Smooth muscle cell of the brain vasculature (primary cell): ENCODE results near the gene CCDC188.

Source experiments
- DNase-seq: peaks from one replicate; pipeline ENCODE4 v3.0.0-alpha.2; 2012; ENCODE audit warnings: low read depth, low spot score

The CCDC188 gene

DNA sequence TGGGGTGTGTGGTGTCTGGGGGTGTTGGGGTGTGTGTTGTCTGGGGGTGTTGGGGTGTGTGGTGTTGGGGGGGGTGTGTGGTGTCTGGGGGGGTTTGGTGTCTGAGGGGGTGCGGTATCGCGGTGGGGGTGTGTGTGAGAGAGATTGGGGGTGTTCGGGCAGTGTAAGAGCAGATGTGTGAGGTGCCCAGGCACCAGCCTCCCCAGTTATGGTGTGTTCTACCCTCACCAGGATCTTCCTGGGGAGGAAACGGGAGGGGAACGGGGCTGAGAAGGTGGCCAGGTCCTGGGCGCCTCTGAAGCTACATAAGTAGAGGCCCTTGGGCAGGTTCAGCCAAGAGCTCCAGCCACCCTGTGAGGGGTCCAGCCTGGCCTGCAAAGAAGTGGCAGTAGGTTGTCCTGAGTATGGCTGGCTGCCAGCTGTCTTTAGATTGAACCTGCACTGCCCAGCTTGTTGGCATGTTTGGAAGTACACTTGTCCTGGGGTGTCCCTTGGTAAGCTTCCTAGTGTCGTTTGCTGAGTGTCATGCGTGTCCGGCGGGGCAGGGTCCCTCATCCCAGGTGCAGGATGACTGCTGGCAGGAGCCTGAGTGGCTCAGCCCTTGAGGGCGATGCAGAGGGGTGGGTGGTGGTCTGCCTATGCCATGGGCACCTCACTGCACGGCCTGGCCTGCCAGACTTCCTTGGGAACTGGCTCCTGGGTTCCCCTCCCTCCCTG lies 27.3 kb downstream of the CCDC188 start:
- no peak for DNase-seq

DNA sequence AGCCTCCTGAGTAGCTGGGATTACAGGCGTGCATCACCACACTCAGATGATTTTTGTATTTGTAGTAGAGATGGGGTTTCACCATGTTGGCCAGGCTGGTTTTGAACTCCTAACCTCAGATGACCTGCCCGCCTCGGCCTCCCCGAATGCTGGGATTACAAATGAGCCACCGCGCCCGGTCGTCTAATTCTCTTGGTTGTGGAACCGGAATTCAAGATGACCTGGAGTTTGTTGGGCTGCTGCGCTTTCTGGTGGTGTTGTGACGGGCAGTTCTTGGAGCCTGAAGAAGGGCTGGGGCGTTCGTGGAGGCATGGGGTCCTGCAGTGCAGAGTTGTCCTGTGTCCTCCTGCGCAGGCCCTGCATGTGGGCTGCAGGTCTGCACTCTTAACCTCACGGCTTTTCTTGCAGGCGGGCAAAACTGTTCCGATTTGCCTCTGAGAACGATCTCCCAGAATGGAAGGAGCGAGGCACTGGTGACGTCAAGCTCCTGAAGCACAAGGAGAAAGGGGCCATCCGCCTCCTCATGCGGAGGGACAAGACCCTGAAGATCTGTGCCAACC lies 28.9 kb downstream of the CCDC188 start:
- no peak for DNase-seq

DNA sequence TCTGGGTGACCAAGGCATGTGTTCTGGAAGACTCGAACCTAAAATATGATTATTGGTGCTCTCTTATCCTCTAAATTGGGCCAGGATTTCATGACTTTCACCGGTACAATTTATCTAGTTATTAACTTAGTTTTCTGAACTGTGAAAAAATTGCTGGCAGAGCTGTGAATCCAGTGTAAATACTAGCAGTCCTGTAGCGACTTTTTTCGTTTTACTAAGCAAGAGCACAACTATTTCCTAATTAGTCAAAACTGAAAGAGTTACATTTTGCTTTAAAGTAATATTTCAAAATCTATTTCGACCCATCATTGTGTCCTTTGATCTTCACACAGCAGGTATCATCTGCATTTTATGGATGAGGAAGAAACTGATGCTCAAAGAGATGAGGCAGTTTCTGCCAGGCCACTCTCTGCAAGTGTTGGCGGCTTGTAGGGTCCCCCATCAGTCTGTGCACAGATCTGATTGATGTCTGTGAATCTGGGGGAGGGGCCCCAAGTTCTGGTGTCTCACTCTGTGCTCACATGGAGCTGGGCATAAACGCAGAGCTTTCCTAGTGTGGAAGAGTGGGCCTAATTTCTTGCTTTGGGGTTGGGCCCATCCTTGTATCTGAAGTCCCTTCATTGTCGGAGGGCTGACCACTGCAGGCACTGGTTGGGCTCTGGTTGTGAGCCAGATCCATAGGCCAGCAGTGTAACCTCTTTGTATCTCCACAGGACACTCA lies 32.4 kb downstream of the CCDC188 start:
- no peak for DNase-seq

DNA sequence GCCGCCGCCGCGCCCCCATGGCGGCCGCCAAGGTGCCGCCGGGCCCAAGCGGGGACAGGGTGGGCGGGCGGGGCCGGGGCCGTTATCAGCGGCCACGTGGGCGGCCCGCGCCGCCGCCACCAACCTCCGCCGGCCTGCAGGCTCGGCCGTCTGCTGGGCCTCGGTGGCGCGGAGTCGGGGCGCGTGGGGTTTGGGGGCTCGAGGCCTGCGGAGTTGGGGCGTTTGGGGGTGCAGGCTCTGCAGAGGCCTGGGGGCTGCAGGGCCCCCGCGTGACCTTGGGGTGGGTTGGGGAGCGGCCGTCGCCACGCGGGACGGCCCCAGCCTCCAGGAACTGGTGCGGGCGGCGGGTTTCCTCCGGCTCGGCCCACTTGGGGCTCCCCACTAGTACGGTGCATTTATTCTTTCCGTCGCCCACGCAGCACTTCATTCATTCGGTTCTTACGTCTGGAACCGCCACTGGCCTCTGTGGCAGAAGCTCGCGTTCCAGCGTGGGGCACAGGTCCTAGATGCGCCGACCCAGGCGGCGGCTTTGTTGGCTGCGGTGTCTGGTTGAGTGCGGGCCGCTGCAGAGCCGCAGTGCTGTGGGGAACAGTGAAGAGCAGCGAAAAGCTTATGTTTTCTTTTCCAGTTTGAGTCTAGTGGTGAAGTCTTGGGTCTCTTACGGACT lies 33.1 kb downstream of the CCDC188 start:
- no peak for DNase-seq

DNA sequence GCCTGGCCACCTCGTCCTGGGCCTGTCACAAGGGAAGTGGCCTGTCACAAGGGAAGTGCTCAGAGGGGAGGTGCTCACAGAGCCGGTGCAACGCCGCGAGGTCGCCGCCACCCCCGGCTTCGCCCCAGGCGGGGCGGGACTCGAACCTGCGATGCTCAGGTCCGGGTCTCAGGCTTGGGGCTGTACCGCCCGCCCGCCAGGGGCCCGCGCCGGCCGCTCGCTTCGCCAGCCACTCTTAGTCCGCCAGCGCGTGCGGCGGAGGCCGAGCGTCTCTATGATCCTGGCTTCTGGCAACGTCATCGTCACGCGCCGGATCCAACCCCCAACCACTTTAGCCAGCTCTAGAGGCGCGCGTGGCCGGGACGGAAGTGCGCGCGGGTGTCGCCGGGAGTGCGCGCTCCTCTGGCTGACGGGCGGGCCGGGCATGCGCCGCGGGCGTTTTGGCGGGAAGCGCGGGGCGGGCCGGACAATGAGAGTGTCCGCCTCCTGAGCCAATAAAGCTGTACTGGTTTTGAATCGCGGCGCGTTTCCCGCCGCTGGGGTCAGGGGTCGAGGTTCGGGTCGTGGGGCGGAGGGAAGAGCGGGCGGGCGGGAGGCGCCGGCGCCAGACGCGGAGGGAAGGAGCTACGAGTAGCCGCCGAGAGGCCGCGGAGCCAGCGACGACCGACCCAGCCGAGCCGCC lies 33.8 kb downstream of the CCDC188 start, which contains the start of gene TRMT2A:
Gene TRMT2A (minus strand): TSS at position 276 of the 682 bp plus-strand sequence. CDS start 320 bp downstream, outside the sequence.
- DNase-seq: peak; percentile 97

- DNase-seq: no peak
Observed at GRCh38 chr22:20116376-20116950, 34.4 kb downstream of the CCDC188 start.

- no peak for DNase-seq
Observed at GRCh38 chr22:20115691-20116375, 35.0 kb downstream of the CCDC188 start, which contains the start of gene RANBP1. TSS of gene RANBP1 (plus strand) at chr22:20116104. CDS start at chr22:20116185, 81 bp downstream.

DNA sequence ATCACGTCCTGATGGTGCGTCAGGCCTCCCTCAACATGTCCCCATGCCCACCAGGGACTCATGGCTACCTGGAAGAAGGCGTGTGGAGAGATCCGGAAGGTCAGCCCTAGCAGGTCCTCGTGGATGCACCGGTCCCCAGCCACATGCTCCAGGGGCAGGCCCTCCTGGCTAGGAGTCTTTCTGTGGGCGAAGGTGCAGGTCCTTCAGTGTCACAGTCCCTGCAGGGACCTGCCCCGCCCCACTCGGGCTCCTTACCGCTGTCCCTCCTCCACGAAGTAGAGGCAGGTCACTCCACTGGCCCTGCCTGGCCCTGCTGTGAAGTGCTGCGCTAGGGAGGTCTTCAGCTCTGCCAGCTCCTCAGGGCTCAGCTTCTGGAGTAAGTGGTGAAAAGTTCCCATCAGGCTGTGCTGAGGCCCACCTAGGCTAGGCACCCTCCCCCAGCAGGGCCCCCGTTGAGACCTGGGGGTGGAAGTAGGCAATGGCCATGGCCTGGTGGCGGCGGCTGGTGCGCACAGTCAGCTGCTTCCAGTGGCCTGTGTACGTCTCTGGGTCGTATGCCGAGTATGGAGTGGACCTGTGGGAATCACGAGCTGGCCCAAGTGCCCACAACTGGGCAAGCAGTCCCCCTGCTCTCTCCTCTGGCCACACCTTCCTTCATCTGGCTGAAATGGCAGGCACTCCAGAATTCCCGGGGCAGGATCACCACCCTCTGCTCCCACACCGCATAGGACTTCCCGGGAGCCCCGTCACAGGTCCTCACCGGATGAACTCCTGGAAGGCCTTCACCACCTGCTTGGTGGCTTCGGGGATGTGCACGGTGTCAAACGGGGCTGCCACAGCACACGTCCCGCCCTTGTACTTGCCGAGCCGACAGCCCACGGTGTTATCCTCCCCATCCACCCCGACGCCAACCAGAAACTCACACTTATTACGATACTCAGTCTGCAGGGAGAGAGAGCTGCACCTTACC lies 36.1 kb downstream of the CCDC188 start:
- no peak for DNase-seq

- DNase-seq: no peak
Observed at GRCh38 chr22:20113551-20114310, 37.1 kb downstream of the CCDC188 start.

DNA sequence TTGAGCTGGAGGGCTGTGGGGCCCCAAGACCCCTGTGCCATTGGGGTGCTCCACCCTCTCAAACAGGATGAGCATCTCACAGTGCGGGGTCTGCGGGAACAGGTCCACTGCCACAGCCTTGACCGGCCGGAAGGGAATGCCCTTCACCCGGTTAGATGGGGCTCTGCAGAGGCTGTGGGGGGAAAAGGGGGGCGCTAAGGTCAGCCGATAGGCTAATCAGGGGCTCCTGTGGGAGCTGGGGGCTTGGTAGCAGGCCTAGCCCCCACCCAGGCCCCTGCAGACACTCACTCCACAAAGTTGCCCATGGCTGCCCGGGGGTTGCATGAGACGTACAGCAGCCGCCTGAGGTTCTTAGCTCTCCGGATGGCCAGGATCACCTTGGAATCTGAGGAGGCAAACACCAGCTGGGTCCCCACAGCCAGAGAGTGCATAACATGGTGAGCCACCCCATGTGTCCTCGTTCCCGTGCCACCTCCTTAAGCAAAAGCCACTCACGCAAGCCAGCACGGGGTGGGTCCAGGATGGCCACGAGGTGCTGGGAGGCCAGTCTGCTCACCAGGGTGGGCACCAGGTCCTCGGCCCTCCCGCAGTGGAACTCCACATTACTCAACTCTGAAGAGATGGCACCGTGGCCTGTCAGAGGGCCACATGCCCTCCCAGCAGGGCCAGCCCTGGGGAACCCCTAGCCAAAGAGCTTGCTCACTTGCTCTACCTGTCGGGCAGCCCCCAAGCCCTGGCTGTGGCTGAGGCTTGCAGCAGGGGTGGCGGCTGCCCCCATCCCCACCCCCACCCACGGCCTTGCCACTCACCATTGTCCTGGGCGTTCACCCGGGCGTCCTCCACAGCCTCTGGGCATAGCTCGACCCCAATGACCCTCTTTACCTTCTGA lies 38.0 kb downstream of the CCDC188 start:
- no peak for DNase-seq

DNA sequence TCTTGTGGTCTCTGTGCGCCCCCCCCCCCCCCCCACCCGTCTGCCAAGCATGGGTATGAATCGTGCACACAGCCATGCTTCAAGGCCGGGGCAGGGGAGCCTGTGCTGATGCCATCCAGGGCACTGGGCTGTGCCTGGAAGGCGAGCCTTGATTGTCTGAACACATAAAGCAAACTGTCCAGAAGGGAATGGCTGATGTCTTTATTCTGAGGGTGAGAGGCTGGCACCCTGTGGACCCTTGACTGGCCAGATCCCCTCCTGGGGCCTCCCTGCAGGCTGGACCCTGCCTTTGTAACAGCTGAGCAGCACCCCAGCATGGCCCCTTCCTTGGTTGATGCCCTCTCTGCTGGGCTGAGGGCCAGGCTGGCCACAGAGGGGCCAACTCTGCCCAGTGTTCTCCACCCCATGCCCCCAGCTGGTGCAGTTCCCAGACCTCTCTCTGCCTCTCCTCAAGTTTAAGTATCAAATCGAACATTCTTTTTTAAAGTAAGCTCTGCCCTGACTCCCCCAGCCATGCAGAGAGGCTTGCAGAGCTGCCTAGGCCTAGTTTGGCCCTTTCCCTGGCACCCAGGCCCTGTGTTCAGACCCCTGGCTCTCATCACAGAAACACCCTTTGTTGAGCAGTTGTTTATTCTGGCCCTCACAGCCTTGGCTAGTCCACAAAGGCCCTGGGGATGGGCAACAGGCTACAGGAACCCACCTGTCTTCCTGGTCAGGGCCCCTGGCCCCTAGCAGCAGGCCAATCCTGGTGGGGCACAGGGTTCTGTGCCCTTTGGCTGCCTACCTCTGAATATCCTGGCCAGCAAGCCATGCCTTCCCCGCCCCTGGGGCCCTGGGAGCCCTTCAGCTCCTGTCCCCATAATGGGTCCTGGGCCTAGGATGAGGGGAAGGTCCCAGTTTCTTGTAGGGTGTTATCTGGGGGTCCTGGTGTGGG lies 38.9 kb downstream of the CCDC188 start:
- DNase-seq: no peak

DNA sequence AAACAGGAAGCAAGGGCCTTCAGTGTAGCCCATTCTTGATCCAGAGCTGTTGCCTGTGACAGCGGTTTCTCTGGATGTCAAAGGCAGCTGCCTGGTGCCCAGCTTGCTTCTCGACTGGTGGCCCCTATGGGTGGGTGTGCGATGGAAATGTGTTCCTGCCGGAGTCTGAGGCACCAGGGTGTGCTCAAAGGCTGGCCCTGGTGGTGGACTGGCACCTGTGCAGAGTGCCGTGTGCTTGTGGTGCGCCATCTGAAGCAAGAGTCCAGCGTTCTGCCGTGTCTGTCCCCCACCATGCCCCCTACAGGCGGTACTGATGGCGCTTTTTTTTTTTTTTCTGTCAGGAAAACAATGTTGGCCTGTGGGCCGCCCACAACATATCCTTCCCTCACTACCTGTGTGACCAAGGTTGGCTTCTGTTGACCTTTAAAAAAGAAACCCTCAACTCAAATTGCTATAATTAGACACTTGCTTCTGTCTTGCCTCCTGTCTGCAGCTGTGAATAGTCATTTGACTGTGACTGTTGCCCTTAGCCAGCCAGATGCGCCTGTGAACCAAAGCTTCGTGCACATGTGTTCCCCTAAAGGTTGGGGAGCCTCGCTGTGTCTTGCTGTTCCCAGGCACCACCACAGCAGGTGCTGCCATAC lies 39.7 kb downstream of the CCDC188 start:
- DNase-seq: no peak

DNA sequence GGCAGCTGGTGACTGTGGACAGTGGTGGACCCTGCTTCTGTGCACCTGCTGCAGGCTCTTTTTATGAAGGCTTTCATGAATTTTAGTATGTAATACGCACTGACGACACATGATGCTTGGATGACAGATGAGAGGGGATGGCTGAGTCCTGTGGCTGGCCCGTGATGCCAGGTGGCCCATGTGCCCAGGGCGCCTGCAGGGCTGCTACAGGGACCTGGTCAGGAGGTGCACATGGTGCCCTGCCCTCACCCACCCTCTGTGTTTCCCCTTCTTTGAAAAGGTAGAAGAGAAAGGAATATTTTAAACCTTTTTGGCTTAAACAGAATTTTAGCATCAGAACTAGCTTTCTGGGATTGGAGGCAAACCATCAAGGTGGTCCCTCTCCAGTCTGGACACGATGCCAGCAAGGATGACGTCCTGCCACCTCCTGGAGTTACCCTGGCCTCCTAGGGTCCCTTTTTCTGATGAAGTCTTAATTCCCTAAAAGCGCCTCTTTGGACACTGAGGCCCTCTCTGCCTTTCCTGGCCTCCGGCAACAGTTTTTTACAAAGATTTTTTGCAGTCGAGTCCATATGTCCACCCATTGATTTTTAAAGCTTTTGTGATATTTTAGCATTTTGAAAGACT lies 40.4 kb downstream of the CCDC188 start:
- no peak for DNase-seq

DNA sequence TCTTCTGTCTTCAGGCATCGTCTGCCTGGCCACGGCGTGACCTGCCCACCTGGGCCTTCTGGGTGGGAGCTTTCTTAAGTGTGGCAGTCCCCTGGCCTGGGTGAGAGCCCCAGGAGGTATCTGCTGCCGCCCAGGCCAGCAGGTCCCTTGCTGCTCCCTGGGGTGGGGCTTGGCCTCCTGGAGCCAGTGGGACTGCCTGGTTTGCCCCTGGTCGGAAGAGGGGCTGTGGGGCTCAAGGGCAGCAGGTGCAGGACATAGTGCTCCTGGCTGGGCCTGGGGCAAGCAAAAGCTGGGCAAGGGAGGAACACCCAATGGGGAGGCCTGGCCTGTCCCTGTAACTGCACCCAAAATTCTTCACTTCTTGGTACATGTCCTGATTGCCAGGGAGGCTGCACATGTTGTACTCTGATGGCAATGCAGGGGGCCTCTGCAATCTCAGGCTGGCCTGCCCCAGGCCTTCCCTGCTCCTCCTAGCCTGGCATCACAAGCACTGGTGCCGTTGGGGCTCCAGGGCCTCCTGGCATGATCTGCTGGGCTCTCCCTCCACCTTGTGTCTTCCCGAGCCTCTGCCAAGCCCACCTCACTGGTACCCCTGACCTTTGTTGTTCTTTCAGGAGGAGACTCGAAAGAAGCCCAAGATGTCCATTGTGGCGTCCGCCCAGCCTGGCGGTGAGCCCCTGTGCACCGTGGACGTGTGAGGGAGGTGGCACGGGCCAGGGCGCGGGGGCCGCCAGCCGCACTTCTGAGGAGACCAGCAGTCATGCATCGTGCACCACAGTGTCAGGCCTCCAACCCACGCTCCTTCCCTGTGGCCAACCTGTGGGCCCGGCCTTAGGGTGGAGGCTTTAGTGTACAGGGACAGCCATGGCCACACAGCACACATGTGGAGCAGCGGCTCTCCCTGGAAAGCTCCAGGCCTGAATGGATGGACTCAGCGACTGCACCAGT lies 41.2 kb downstream of the CCDC188 start:
- DNase-seq: no peak
